NCI-H1092 treated with DMSO at 0.1 percent for 48 hours (cell line): Measurements from ENCODE around the gene FAF2.
"Not testable (repeated sequence)": the region's sequence is repeated elsewhere in the genome, so short reads cannot be mapped to it uniquely, and the experiment has no call there.

Experiments
- DNase-seq: peaks from one replicate; lab custom pipeline; 2025; lab: John Stamatoyannopoulos, UW

FAF2 gene, protein sequence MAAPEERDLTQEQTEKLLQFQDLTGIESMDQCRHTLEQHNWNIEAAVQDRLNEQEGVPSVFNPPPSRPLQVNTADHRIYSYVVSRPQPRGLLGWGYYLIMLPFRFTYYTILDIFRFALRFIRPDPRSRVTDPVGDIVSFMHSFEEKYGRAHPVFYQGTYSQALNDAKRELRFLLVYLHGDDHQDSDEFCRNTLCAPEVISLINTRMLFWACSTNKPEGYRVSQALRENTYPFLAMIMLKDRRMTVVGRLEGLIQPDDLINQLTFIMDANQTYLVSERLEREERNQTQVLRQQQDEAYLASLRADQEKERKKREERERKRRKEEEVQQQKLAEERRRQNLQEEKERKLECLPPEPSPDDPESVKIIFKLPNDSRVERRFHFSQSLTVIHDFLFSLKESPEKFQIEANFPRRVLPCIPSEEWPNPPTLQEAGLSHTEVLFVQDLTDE

DNA sequence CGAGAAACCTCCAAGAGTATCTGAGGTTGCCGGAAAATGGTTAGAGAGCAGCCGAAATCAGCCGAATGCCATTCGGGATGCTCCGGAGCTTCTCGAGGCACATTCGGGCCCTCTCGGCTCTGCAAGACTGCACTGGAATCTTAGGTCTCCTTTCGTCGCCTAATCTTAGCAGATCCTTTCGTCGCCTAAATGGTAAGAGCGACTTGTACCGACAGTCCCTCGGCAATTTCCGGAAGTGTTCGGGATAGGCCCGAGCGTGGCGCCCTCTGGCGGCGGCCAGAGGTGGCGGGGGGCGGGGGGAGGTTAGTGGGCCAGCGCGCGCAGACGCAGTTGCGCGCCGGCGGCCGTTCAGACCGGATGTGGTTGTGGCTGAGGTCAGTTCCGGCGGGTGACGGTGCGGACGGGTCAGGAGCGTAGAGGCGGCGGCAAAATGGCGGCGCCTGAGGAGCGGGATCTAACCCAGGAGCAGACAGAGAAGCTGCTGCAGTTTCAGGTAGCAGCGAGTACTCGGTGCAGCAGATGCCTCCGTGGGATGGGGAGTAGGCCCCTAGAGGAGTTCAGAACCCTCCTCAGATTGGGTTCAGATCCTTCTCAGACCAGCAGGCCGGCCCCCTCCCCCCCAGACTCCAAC lies at the start of gene FAF2:
TSS of gene FAF2 (plus strand) at position 408 of the 631 bp plus-strand sequence. CDS start at position 431, 23 bp downstream.
- DNase-seq, result peak; percentile 89

DNA sequence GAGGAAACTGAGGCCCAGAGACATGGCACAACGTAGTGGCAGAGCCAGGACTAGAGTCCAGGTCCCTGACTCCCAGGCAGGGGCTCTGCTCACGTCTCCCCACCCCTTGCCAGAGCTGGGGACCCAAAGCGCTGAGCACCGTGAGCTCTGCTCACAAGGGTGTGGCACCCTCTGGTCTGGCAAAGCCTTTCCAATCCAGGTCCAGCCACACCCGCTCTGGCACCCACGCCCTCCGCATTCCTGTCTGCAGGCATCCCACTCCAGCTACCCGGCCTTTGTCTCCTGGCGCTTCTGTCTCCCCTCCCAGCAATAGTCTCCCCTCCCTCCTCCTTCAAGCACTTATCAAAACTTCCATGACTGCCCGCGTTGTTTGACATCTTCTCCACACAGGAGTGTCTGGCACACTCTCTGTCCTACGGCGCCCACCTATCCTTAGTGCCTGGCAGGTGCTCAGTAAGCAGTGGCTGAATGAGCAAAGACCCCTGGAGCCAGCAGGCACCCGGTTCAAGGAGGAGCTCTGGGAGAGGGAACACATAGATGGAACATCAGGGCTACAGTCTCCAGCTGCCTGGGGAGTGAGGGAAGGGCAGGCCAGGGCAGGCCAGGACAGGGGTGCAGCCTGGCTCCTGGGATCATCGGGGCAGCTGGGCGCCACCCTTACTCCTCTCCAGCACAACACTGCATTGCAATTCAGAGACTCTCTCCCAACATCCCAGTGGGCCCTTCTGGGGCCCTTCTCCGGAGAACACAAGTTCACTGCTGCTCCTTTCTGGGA lies 47.6 kb upstream of the FAF2 start:
- no peak for DNase-seq

DNA sequence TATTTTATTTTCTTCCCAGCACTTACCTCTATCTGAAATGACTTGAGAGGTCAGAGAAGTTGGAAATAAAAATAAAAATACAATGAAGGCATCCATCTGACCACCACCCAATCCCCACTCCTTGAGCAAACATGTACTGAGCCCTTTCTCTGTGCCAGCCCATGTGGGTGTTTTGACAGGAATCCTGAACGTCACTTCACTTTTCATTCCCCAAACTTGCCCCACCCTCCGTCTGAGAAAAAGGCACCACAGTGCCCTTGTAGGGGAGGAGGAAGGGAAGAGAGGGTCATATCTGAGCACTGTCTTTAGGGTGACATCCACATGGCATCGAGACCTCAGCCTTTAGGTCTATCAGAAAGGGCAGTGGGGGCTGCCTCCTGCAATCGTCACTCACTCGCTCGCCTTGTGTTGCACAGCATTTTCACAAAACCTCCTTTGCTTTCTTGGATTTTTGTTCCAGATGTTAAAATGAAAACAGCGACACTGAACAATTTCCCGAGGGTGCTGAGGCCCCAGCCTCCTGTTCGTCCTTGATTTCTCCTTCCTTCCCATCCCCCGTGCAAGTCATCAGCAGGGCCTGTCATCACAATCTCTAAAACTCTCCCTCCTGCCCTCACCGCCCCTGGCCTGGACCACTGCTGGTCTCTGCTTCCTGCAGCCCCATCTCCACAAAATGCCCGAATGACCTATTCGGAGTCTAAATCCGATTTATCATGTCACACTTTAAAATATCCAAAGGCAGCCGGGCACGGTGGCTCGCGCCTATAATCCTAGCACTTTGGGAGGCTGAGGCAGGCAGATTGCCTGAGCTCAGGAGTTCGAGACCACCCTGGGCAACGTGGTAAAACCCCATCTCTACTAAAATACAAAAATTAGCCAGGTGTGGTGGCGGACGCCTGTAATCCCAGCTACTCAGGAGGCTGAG lies 46.6 kb upstream of the FAF2 start:
- no peak for DNase-seq

DNA sequence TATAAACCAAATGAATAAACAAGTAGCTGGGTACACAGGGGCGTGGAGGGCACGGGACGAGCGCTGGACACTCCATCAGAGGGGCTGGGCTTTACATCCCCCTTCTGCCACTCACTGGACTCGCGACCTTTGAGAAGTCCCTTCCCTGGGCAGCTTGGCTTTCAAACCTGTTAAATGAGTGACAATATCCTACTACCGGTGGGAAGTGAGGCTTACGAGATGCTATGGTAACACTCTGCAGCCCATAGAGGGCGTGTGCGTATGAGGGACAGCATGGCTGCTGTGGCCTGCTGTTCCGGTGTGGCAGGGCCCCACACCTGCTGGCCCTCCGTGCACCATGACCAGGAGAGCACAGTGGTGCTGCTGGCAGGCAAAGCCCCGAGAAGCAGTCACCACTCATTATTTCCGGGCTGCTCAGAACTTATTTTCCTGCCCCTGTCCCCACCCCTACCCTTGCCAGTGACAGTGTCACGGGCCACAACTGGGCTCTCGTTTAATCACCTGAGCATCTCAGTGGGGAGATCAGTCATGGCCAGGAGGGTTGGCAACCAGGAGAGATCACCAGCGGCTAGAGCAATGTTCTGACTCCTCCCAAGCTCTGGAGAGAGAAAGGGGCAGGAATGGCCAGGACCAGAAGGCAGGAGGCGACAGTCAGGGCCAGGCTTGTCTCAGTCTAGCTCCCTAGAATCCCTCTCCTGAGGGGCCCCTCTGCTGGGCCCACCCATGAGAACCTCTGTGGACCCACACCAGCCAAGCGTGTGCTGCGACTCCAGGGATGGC lies 42.3 kb upstream of the FAF2 start:
- DNase-seq, result no peak

DNA sequence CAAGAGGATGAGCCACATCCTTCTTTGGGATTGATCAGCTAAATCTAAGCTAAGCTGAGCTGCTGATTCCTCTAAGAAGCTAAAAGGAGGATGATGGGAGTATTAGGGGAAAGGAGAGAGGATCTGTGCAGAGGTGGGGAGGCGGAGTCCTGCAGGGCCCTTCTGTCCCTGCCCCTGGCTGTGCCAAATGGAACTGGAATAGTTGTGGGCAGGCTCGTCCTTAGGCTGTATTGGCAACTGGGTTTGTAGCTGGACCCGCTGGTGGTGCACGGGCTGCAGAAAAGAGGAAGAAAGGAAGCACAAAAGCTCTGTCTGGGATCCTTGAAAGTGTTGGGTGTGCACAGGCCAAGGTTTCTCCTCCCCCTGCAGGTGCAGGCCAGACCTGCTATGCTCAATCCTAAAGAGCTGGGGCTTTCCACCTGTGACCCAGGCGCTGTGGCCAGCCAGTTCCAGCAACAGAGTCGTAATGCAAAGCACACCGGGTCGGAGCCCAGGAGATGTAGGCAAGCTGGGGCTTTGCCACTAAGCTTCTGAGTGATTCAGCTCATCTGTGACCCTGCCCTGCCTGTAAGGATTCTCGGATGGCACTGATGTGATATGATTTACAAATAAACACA lies 41.6 kb upstream of the FAF2 start:
- no peak for DNase-seq

DNA sequence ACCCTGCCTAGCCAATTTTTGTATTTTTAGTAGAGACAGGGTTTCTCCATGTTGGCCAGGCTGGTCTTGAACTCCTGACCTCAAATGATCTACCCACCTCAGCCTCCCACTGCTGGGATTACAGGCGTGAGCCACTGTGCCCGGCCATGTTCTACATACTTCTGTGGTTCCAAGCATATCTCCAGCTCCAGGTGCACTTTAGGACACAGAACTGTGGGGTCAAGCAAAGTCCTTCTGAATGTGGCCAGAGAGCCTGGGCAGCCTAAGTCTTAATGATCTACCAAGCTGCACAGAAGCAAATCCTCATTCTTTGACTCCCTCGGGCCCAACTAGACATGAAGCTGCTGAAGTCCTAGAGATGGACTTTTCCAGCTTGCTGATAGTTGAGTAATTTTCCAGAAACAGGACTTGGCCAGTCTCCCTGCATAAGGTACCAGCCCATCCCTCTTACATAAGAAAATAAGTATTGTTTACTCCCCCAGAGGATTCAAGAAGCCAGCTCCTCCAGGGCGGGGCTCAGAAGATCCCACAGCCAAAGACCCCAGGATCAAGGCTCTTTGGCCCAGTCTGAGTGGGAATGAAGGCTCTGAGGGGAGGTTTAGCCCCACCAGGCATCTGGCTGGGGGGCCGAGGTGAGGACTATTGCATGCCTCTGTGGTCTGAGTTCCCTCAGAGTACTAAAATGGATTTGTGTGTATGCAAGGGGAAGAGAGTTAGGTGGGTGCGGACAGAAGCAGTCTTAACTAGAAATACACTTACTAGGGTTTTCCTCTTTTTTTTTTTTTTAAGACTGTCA lies 40.5 kb upstream of the FAF2 start:
- no peak for DNase-seq

DNA sequence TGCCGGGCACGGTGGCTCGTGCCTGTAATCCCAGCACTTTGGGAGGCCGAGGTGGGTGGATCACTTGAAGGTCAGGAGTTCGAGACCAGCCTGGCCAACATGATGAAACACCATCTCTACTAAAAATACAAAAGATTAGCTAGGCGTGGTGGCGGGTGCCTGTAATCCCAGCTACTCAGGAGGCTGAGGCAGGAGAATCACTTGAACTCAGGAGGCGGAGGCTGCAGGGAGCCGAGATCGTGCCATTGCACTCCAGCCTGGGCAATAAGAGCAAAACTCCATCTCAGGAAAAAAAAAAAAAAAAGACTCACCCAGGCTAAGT lies 40.0 kb upstream of the FAF2 start:
- DNase-seq, result not testable (repeated sequence)

DNA sequence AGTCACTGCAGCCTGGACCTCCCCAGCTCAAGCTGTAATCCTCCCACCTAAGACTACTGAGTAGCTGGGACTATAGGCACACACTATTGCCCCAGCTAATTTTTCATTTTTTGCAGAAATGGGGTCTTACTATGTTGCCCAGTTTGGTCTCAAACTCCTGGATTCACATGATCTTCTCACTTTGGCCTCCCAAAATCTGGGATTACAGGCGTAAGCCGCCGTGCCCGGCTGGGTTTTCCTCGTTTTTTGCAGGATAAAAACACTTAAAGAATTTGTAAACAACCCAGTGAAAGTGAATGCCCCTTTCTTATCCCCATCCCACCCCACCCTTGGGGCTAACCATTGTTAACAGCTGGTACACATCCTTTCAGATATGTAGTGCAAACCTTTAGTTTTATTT lies 39.6 kb upstream of the FAF2 start:
- DNase-seq, result no peak

DNA sequence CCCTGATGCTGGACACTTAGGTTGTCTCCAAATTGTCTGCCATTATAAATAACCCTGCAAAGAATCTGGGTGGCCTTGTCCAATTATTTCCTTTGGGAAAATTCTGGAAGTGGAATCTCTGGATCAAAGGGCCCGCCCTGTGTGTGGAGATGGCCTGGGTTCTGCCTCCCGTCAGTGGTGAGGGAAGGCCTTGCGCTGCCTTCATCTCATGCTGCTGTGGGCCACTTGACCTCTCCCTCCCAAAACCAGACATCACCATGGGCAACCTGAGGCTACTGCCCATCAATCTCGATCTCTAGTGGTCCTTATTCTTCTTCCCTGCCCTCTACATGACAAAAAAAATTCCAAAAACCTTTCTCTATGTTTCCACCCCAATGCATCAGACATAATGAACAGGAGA lies 38.4 kb upstream of the FAF2 start:
- no peak for DNase-seq

DNA sequence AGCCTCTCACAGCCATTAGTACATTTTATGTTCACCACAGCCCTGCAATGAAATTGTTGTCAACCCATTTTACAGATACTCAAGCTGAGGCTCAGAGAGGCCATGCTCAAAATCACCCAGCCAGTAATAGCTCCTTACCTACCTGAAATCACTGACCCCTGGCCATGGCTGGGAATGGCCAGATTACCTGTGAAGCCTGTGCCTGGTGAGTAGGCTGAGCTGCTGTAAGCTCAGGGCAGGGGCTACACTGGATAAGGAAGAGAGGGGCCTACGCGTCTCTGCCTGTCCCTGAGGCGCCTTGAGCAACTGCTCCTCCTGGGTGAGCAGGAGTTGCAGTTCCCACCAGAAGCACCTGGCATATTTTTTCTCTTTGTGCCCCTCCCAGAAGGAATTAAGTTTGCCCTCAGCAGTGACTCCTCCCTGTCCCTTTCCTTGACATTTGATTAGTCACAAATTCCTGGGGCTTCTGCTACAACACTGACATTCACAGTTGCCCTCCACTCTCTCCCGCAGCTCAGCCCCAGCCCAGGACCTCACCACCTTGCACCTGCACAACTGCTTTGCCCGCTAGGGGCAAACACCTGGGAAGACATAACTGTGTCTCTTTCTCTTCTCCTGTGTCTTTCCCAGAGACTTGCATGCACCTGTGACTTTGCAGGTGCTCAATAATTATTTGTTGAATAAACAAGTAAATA lies 37.6 kb upstream of the FAF2 start:
- no peak for DNase-seq

DNA sequence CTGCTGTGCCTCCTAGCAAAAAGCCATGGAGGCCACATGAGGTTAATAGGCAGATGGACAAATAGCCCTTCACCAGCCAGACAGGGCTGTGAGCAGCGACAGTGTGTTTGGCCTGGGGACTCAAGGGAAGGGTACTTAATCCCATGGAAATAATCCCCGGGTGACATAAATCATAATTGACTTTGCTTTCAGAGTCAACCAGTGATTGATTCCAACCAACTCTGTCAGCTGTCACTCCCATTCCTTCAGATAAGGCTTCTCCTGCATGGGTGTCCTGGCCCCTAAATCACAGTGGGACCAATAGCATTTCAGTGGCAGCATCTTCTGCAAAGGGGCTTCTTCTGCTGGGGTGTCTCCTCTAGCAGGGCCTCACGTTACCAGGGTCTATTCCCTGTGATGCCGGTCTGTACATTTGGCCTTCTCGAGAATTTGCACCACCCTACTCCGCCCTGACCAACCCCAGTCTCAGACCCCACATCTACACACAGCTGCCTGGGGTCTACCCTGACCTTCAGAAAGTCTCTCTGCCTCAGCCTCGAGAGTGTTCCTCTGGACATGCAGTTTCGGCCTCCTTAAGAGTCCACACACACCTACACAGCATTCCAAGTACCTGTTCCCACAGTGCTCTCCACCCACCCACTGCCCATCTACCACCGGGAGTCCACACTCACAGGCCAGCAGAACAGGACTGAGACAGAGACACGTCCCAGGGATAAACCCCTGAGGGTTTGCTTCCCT lies 35.5 kb upstream of the FAF2 start:
- no peak for DNase-seq

DNA sequence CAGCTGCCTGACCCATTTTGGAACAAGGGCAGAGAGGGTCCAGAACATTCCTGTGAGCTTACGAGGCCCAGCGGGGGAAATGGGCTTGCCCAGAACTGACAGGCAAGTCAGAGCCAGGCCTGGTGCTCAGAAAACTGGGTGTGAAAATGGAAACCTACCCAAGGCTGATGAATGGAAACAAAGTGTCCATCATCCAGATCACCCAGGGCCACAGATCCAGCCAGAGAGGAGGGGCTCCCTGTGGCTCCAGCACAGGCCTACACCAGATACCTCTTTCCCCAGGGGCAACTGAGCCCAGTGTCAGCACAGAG lies 35.0 kb upstream of the FAF2 start:
- DNase-seq, result no peak

DNA sequence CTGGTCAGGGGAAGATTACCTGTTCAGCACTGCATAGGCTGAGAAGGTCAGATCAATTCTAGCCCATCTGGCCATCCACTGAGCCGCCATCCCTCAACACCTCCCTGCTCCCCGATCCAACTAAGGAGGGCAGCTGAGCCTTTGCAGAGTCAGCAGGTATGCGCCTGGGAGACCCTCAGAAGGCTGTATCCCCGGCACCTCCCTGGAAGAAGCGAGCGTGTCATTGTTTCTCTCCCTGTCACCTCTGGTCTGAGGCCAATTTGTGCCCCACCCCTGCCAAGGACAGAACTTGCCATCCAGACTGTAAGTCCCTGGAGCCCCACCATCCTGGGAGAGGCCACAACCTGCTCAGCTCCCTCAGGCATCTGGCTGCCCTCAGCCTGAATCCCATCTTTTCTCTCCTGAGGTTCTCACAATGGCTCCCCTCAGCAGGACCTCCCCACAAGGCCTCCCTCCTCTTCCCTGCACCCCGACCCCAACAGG lies 34.4 kb upstream of the FAF2 start:
- DNase-seq, result no peak

DNA sequence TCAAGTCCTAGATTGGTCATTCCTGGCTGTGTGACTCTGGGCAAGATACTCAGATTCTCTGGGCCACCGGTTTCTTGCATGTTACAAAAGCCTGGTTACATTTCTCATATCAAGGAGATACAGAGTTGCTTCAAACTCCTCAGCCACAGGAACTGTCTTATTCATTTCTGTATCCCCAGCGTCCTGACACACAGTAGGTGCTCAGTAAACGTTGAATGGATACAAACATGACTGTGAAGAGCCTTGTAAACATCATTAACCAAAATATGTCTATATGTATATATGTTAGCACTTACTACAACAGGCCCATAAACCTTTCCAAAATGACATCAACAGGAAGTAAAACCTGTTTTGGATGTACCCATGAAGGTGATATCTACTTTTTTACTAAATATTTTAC lies 33.5 kb upstream of the FAF2 start:
- no peak for DNase-seq

DNA sequence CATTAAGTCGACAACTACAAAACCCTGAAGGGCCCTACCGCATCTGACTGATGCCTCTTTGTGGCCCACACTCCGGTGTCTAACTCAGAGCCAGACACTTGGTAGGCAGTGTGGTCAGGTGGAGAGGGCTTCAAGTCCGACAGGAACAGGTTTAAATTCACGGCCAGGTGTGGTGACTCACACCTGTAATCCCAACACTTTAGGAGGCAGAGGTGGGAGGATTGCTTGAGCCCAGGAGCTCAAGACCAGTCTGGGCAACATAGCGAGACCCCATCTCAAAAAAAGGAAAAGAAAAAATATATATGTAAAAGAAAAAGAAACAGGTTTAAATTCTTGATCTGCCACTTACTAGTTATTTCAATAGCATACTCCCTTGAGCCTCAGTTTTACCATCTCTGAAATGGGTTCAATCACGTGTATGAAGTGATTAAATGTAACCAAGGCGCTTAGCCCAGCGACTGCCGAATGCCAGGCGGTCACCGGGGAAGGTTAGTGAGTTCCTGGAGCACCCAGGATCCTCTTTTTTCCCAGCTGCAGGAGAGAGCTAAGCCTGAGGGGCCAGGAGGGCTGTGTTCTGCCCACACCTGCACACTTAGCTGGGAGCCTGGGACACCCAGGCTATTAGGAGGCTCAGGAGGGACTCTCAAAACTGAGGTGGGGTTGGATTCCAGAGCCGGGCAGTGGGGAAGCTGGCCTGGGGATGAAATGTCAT lies 32.8 kb upstream of the FAF2 start:
- no peak for DNase-seq

DNA sequence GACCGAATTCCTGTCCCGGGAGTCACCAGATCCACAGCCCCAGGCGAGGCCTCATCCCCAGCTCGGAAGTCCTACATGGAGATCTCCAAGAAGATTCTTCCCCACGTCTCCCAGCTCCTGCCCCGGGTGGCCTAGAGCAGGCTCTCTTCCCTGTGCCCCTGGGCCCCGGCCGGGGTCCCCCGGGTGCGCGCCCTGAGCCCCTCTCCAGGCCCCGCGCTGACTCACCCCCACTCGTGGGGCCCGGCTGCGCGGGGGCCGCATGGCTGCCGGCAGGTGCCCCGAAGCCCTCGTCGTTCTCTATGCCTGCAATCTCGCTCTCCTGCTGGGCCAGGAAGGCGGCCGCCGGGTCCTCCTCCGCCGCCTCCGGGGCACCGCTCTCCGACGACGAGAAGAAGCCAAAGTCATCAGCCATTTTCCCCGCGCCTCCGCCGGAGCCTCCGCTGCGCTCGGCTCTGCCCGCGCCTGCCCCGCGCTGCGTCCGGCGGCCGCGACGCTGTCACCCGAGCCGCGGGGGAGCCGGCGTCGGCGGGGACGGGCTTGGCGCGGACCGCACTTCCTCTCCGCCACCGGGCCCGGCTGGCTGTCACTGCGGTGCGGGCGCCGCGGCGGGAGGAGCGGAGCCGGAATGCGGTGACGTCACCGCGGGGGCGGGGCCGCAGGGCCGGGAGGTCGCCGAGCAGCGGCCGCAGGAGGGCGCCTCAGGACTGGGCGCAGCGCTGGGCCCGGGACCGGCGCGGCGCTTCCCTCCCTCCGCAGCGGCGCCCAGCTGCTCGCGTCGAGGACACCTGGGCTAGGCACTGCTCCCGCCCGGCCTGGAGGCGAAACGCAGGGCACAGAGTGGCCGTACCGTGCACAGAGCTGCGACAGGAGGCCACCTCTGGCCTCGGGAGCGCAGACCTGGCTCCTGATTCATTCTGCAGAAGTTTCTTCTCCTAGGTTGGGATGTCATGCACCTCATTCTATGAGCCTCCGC lies 31.9 kb upstream of the FAF2 start, which contains the start of gene CLTB:
TSS of gene CLTB (minus strand) at position 588 of the 973 bp plus-strand sequence. CDS start at position 412, 176 bp downstream.
- DNase-seq, result peak; percentile 81
